OCI-LY7 (cell line): Measurements from ENCODE around the gene AATK.

Experiments
- EZH2phosphoT487 ChIP-seq: fragments of 200-600 bp; sonication (generic); IDR thresholded peaks from 2 replicates; pipeline ENCODE4 v1.6.1; 2018; ENCODE audit warnings: low read depth, borderline replicate concordance, mild to moderate bottlenecking, mixed run types, antibody characterized with exemption, low read length, moderate library complexity, mixed read lengths
- TF ChIP-seq, protein P1 (sequence below): fragments of 200-600 bp; sonication (generic); conservative IDR thresholded peaks from 2 replicates; pipeline ENCODE4 v1.5.1; 2014; ENCODE audit warnings: mild to moderate bottlenecking, antibody characterized with exemption, low read length, moderate library complexity, mixed read lengths

DNA sequence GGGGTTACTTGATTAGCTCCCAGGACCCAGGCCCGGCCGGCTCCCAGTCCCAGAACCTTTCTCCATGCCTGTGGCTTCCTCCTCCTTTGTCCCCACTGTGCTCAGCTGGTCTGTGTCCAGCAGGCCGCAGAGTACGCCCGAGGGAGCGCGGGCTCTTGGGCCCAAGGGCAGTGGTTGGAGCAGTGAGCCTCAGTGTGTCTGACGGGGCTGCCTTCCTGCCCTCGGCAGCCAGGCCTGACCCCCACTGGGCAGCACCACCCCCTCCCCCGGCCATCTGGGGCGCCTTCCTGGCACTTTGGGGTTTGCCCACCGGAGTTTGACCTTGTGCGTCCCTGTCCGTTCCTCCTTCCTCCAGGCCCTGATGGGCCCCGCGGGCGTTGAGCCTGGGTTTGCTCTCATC is 63.2 kb downstream of the AATK start:
- TF ChIP-seq, protein P1, sequence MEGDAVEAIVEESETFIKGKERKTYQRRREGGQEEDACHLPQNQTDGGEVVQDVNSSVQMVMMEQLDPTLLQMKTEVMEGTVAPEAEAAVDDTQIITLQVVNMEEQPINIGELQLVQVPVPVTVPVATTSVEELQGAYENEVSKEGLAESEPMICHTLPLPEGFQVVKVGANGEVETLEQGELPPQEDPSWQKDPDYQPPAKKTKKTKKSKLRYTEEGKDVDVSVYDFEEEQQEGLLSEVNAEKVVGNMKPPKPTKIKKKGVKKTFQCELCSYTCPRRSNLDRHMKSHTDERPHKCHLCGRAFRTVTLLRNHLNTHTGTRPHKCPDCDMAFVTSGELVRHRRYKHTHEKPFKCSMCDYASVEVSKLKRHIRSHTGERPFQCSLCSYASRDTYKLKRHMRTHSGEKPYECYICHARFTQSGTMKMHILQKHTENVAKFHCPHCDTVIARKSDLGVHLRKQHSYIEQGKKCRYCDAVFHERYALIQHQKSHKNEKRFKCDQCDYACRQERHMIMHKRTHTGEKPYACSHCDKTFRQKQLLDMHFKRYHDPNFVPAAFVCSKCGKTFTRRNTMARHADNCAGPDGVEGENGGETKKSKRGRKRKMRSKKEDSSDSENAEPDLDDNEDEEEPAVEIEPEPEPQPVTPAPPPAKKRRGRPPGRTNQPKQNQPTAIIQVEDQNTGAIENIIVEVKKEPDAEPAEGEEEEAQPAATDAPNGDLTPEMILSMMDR, result no peak
- TF ChIP-seq EZH2phosphoT487, result no peak
